Myometrial cell (primary cell): ENCODE measurements around the gene SRA1. TPM values are rescaled to one million over a fixed set of nuclear protein-coding genes. Genes with fewer than 3 reads are reported as not detected.

Experiments
- total RNA-seq: library from RNA; depleted of rRNA; stranded (reverse); fragments of >200 nt; gene quantifications from 2 replicates; pipeline ENCODE4 v1.2.3, GENCODE V29; 2015

Gene SRA1
- total RNA-seq = 50.2 and 66.6 TPM in 2 replicates

GRCh38 chr5:140557136-140557805 lies at the start of gene SRA1:
Gene SRA1, minus strand, starts transcription at chr5:140557473. Its CDS starts 21 bp downstream, at chr5:140557452.

GRCh38 chr5:140564196-140565023 lies 7.1 kb upstream of the SRA1 start, which contains the start of the genes APBB3 and SLC35A4:
Gene APBB3, minus strand, starts transcription at chr5:140564598. Its CDS starts 353 bp downstream, at chr5:140564245.
Gene SLC35A4, plus strand, starts transcription at chr5:140564828. Its CDS starts 2,342 bp downstream, at chr5:140567170.

GRCh38 chr5:140547508-140548299 lies 9.6 kb downstream of the SRA1 start, which contains the start of gene EIF4EBP3:
Gene EIF4EBP3, plus strand, starts transcription at chr5:140547662. Its CDS starts 76 bp downstream, at chr5:140547738.

Other genes with a start within 250 kb of the SRA1 start
- 6.9 and 16.7 TPM in 2 replicates for gene HBEGF, start 210.9 kb downstream of the SRA1 start, total RNA-seq
- not detected in 2 replicates for gene SLC4A9, start 197.3 kb downstream of the SRA1 start, total RNA-seq
- 25.9 and 27.1 TPM in 2 replicates for gene ANKHD1, start 155.6 kb downstream of the SRA1 start, total RNA-seq
- 0.53 and 3.5 TPM in 2 replicates for gene EIF4EBP3, start 9.8 kb downstream of the SRA1 start, total RNA-seq
- 6.0 and 12.7 TPM in 2 replicates for gene APBB3, start 7.1 kb upstream of the SRA1 start, total RNA-seq
- 32.8 and 38.3 TPM in 2 replicates for gene SLC35A4, start 7.4 kb upstream of the SRA1 start, total RNA-seq
- 0.18 TPM in 1 of 2 replicates, not detected in the other for gene CD14, start 75.7 kb upstream of the SRA1 start, total RNA-seq
- gene TMCO6, start 82.0 kb upstream of the SRA1 start, total RNA-seq = 42.1 and 44.5 TPM in 2 replicates
- gene NDUFA2, start 90.2 kb upstream of the SRA1 start, total RNA-seq = 55.4 and 63.6 TPM in 2 replicates
- 71.5 and 105 TPM in 2 replicates for gene IK, start 90.4 kb upstream of the SRA1 start, total RNA-seq
- 23.9 and 40.4 TPM in 2 replicates for gene WDR55, start 107.4 kb upstream of the SRA1 start, total RNA-seq
- 0.18 and 0.29 TPM in 2 replicates for gene DND1, start 116.1 kb upstream of the SRA1 start, total RNA-seq
- gene HARS1, start 133.9 kb upstream of the SRA1 start, total RNA-seq = 103 TPM in 2 replicates
- 29.7 and 33.5 TPM in 2 replicates for gene HARS2, start 134.0 kb upstream of the SRA1 start, total RNA-seq
- 37.2 and 37.7 TPM in 2 replicates for gene ZMAT2, start 143.0 kb upstream of the SRA1 start, total RNA-seq
- not detected in 2 replicates for gene PCDHA1, start 228.7 kb upstream of the SRA1 start, total RNA-seq
- not detected in 2 replicates for gene PCDHA2, start 237.4 kb upstream of the SRA1 start, total RNA-seq
- 0.18 and 0.58 TPM in 2 replicates for gene PCDHA3, start 243.6 kb upstream of the SRA1 start, total RNA-seq
- 0.35 TPM in 1 of 2 replicates, not detected in the other for gene PCDHA4, start 249.6 kb upstream of the SRA1 start, total RNA-seq